GM23338 (cell line): ENCODE data around the gene CRISPLD2. TPM values are rescaled to one million over a fixed set of nuclear protein-coding genes. Genes with fewer than 3 reads are reported as not detected.

Source experiments
- ATAC-seq: fragments of 200-7000 bp; cut with Tn5 transposase; 3 replicates; pipeline ENCODE4 v1.9.1; 2020
- DNase-seq: peaks from one replicate; pipeline ENCODE4 v3.0.0-alpha.2; 2015; ENCODE audit warnings: low spot score
- H2AFZ ChIP-seq: fragments of 200-600 bp; sonication (generic); 2 replicates; pipeline ENCODE4 v1.8.0; 2016; ENCODE audit warnings: antibody characterized with exemption, mild to moderate bottlenecking, moderate library complexity
- H3F3A ChIP-seq: fragments of 200-600 bp; sonication (generic); replicated peaks from 2 replicates; pipeline ENCODE4 v1.8.0; 2017; ENCODE audit warnings: antibody characterized with exemption, mixed run types, low read depth
- H3K27ac ChIP-seq: fragments of 200-600 bp; sonication (generic); 2 replicates; pipeline ENCODE4 v1.6.1; 2016; ENCODE audit warnings: low read depth
- H3K27me3 ChIP-seq: fragments of 200-600 bp; sonication (generic); 2 replicates; pipeline ENCODE4 v1.8.0; 2016; ENCODE audit warnings: mild to moderate bottlenecking, mixed run types, moderate library complexity; ENCODE audit not compliant: insufficient read depth
- H3K36me3 ChIP-seq: fragments of 200-600 bp; sonication (generic); 2 replicates; pipeline ENCODE4 v1.8.0; 2016; ENCODE audit warnings: mild to moderate bottlenecking; ENCODE audit not compliant: insufficient read depth
- H3K4me1 ChIP-seq: fragments of 200-600 bp; sonication (generic); 2 replicates; pipeline ENCODE4 v1.8.0; 2016; ENCODE audit warnings: mild to moderate bottlenecking, moderate library complexity; ENCODE audit not compliant: insufficient read depth
- H3K4me2 ChIP-seq: fragments of 200-600 bp; sonication (generic); 2 replicates; pipeline ENCODE4 v1.7.1; 2017; ENCODE audit warnings: mixed run types
- H3K4me3 ChIP-seq: fragments of 200-600 bp; sonication (generic); 2 replicates; pipeline ENCODE4 v1.6.1; 2016; ENCODE audit warnings: mixed run types
- H3K79me2 ChIP-seq: fragments of 200-600 bp; sonication (generic); replicated peaks from 2 replicates; pipeline ENCODE4 v1.8.0; 2017; ENCODE audit warnings: mild to moderate bottlenecking; ENCODE audit not compliant: insufficient read depth
- H3K9me2 ChIP-seq: fragments of 200-600 bp; sonication (generic); 2 replicates; pipeline ENCODE4 v1.8.0; 2017; ENCODE audit not compliant: insufficient read depth
- H4K20me1 ChIP-seq: fragments of 200-600 bp; sonication (generic); replicated peaks from 2 replicates; pipeline ENCODE4 v1.8.0; 2017; ENCODE audit warnings: mild to moderate bottlenecking; ENCODE audit not compliant: insufficient read depth
- H3K27ac Mint-ChIP-seq: 2 replicates; pipeline ENCODE4 v1.8.0; 2020; ENCODE audit warnings: inconsistent platforms, mild to moderate bottlenecking, moderate library complexity, mixed read lengths
- H3K27me3 Mint-ChIP-seq: 3 replicates; pipeline ENCODE4 v1.8.0; 2022; ENCODE audit warnings: low read depth, mild to moderate bottlenecking, moderate library complexity, mixed read lengths, inconsistent platforms; ENCODE audit not compliant: insufficient read depth, poor library complexity
- H3K36me3 Mint-ChIP-seq: 3 replicates; pipeline ENCODE4 v1.8.0; 2021; ENCODE audit warnings: low read depth, mild to moderate bottlenecking, inconsistent platforms, moderate library complexity, mixed read lengths
- H3K4me1 Mint-ChIP-seq: 3 replicates; pipeline ENCODE4 v1.8.0; 2020; ENCODE audit warnings: mild to moderate bottlenecking, inconsistent platforms, mixed read lengths
- H3K4me3 Mint-ChIP-seq: 3 replicates; pipeline ENCODE4 v1.8.0; 2021; ENCODE audit warnings: moderate library complexity, mild to moderate bottlenecking, inconsistent platforms, mixed read lengths
- H3K9me3 Mint-ChIP-seq: 3 replicates; pipeline ENCODE4 v1.8.0; 2020; ENCODE audit warnings: moderate library complexity, mild to moderate bottlenecking, inconsistent platforms, mixed read lengths
- CREB1 ChIP-seq: fragments of 250-450 bp; sonication (Bioruptor Pico); IDR thresholded peaks from 2 replicates; pipeline ENCODE4 v1.5.0; 2020; ENCODE audit warnings: low read depth, mild to moderate bottlenecking, moderate library complexity
- EZH2 ChIP-seq: fragments of 200-600 bp; sonication (generic); IDR thresholded peaks from one replicate; pipeline ENCODE4 v1.8.0; 2017; ENCODE audit warnings: antibody characterized with exemption, mild to moderate bottlenecking, low read depth; ENCODE audit not compliant: unreplicated experiment
- EZH2phosphoT487 ChIP-seq: fragments of 200-600 bp; sonication (generic); IDR thresholded peaks from one replicate; pipeline ENCODE4 v1.8.1; 2018; ENCODE audit warnings: antibody characterized with exemption; ENCODE audit not compliant: unreplicated experiment
- JUNB ChIP-seq: IDR thresholded peaks from one replicate; pipeline ENCODE4 v1.6.1; 2016; ENCODE audit warnings: antibody characterized with exemption; ENCODE audit not compliant: unreplicated experiment
- NANOG ChIP-seq: IDR thresholded peaks from 2 replicates; pipeline ENCODE4 v1.6.1; 2016; ENCODE audit warnings: antibody characterized with exemption, borderline replicate concordance
- STAT1 ChIP-seq: IDR thresholded peaks from one replicate; pipeline ENCODE4 v1.6.1; 2016; ENCODE audit warnings: antibody characterized with exemption; ENCODE audit not compliant: unreplicated experiment
- ZNF114 ChIP-seq: fragments of 250-450 bp; sonication (Bioruptor Pico); IDR thresholded peaks from 2 replicates; pipeline ENCODE4 v1.5.0; 2020; ENCODE audit warnings: mild to moderate bottlenecking, moderate library complexity
- ZNF331 ChIP-seq: fragments of 250-450 bp; sonication (Bioruptor Pico); IDR thresholded peaks from 2 replicates; pipeline ENCODE4 v1.5.0; 2020; ENCODE audit warnings: low read depth, mild to moderate bottlenecking, moderate library complexity
- polyA plus RNA-seq: library from polyadenylated mRNA; unstranded; fragments of >200 nt; fragmentation: Nextera tagmentation; extraction: Ambion mirVana; gene quantifications from 2 replicates; pipeline ENCODE4 v1.2.1, GENCODE V29; 2016
- total RNA-seq: library from RNA; depleted of rRNA; stranded (reverse); fragments of >200 nt; shearing (Covaris generic); gene quantifications from 2 replicates; pipeline ENCODE4 v1.2.3, GENCODE V29; 2014
- TF ChIP-seq, protein P1 (sequence below): IDR thresholded peaks from one replicate; pipeline ENCODE4 v1.6.1; 2018; ENCODE audit warnings: antibody characterized with exemption; ENCODE audit not compliant: unreplicated experiment
- TF ChIP-seq, protein P2 (sequence below): IDR thresholded peaks from 2 replicates; pipeline ENCODE4 v1.6.1; 2016; ENCODE audit warnings: antibody characterized with exemption
- TF ChIP-seq, protein P3 (sequence below), 2 experiments: fragments of 200-600 bp in 1 of 2; sonication (generic) in 1 of 2; conservative IDR thresholded peaks; 2 replicates each; pipeline versions ENCODE4 v1.5.1 to v1.6.1; 2016 to 2017; ENCODE audit warnings: antibody characterized with exemption in 2 of 2, low read depth in 2 of 2, mild to moderate bottlenecking in 2 of 2, moderate library complexity in 1 of 2

The CRISPLD2 gene
- total and polyA plus RNA-seq, 2 experiments from 2014 or later = 2.6 to 8.3 TPM

DNA sequence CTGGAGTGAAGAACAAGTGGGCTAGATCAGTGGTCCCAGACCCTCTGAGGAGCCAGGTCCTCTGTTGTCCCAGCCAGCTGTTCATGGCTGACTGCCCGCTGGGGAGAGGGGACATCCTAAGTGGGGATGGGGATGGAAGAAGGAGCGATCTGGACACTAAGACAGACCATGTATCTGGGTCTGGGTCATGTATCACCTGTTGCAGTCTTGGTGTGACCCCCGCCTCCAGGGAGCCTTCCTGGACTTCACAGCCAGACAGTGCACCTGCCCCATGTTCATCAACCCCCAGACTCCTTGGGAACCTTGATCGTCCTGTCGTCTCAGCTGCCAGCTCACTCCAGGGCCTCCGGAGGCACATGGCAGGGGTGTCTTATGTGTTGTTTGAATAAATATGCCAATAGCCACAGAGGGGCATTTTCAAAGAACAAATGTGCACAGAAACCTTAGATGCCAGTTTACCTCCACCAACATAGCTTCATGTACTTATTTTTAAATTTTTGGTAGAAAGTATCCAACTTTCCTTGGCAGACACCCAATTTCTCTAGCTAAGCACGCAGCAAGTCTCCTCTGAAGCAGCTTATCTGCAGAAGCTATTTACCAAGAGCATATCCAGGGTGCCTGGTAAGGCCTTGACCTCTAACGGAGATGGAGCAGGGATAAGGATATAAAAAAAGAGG is 43.2 kb downstream of the CRISPLD2 start (continued):
- TF ChIP-seq, protein P1, sequence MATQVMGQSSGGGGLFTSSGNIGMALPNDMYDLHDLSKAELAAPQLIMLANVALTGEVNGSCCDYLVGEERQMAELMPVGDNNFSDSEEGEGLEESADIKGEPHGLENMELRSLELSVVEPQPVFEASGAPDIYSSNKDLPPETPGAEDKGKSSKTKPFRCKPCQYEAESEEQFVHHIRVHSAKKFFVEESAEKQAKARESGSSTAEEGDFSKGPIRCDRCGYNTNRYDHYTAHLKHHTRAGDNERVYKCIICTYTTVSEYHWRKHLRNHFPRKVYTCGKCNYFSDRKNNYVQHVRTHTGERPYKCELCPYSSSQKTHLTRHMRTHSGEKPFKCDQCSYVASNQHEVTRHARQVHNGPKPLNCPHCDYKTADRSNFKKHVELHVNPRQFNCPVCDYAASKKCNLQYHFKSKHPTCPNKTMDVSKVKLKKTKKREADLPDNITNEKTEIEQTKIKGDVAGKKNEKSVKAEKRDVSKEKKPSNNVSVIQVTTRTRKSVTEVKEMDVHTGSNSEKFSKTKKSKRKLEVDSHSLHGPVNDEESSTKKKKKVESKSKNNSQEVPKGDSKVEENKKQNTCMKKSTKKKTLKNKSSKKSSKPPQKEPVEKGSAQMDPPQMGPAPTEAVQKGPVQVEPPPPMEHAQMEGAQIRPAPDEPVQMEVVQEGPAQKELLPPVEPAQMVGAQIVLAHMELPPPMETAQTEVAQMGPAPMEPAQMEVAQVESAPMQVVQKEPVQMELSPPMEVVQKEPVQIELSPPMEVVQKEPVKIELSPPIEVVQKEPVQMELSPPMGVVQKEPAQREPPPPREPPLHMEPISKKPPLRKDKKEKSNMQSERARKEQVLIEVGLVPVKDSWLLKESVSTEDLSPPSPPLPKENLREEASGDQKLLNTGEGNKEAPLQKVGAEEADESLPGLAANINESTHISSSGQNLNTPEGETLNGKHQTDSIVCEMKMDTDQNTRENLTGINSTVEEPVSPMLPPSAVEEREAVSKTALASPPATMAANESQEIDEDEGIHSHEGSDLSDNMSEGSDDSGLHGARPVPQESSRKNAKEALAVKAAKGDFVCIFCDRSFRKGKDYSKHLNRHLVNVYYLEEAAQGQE = no peak
- no peak for TF ChIP-seq EZH2
- no peak for TF ChIP-seq EZH2phosphoT487
- no peak for TF ChIP-seq ZNF331
- TF ChIP-seq NANOG = no peak
- TF ChIP-seq, protein P2, sequence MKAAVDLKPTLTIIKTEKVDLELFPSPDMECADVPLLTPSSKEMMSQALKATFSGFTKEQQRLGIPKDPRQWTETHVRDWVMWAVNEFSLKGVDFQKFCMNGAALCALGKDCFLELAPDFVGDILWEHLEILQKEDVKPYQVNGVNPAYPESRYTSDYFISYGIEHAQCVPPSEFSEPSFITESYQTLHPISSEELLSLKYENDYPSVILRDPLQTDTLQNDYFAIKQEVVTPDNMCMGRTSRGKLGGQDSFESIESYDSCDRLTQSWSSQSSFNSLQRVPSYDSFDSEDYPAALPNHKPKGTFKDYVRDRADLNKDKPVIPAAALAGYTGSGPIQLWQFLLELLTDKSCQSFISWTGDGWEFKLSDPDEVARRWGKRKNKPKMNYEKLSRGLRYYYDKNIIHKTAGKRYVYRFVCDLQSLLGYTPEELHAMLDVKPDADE = no peak

DNA sequence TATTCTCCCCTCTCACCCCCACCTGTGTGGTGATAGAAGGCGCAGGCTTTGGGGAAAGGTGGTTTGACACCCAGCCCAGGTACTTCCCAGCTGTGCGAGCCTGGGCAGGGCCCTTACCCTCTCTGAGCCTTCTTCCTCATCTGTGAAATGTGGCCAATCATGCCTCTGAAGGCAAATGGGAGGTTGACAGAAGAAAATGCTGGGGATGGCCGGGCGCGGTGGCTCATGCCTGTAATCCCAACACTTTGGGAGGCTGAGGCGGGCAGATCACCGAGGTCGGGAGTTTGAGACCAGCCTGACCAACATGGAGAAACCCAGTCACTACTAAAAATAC is 43.7 kb downstream of the CRISPLD2 start:
- H3K79me2 ChIP-seq = no peaks in the 10 kb centered on the region
- no peak overlapping the region for H3K4me3 ChIP-seq
- Mint-ChIP-seq H3K9me3 (peaks cover 17% of the 10 kb centered on the region), H3K4me3 (no peak overlapping the region), H3K4me1 (peaks cover 7% of the 10 kb centered on the region), H3K36me3 (peaks cover 24% of the 10 kb centered on the region), H3K27ac (no peak overlapping the region), H3K27me3 (peaks cover 4% of the 10 kb centered on the region)
- H3K27me3 ChIP-seq = no peaks in the 10 kb centered on the region
- peaks cover 3% of the 10 kb centered on the region; the same call in 1 of the 2 replicates for H3K9me2 ChIP-seq
- no peaks in the 10 kb centered on the region for H3F3A ChIP-seq
- no peaks in the 10 kb centered on the region for H4K20me1 ChIP-seq
- H3K4me1 ChIP-seq = no peaks in the 10 kb centered on the region
- no peak overlapping the region for H3K4me2 ChIP-seq
- no peak for DNase-seq
- H3K27ac ChIP-seq = no peak overlapping the region
- H2AFZ ChIP-seq = no peak overlapping the region
- no peaks in the 10 kb centered on the region for H3K36me3 ChIP-seq
- ATAC-seq = no peak
- TF ChIP-seq EZH2 = no peak
- no peak for TF ChIP-seq JUNB
- no peak for TF ChIP-seq STAT1
- TF ChIP-seq, protein P3, sequence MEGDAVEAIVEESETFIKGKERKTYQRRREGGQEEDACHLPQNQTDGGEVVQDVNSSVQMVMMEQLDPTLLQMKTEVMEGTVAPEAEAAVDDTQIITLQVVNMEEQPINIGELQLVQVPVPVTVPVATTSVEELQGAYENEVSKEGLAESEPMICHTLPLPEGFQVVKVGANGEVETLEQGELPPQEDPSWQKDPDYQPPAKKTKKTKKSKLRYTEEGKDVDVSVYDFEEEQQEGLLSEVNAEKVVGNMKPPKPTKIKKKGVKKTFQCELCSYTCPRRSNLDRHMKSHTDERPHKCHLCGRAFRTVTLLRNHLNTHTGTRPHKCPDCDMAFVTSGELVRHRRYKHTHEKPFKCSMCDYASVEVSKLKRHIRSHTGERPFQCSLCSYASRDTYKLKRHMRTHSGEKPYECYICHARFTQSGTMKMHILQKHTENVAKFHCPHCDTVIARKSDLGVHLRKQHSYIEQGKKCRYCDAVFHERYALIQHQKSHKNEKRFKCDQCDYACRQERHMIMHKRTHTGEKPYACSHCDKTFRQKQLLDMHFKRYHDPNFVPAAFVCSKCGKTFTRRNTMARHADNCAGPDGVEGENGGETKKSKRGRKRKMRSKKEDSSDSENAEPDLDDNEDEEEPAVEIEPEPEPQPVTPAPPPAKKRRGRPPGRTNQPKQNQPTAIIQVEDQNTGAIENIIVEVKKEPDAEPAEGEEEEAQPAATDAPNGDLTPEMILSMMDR (conservative IDR thresholded peaks at IDR 0.05; ENCODE audit: low read depth in 2 of 2) = no peak
- TF ChIP-seq CREB1 (CRISPR knock-in tag) = no peak
- no peak for TF ChIP-seq ZNF114 (CRISPR knock-in tag)
- TF ChIP-seq NANOG = no peak
- TF ChIP-seq, protein P1 = no peak
- no peak for TF ChIP-seq EZH2phosphoT487
